GM12892 (cell line): Measurements from ENCODE around the gene ECHDC3.

Experiments used
- POLR2A ChIP-seq: IDR thresholded peaks from 2 replicates; pipeline ENCODE4 v1.6.1; 2011; ENCODE audit warnings: low read depth, low read length, control low read depth
- POLR2AphosphoS5 ChIP-seq: IDR thresholded peaks from 2 replicates; pipeline ENCODE4 v1.6.1; 2011; ENCODE audit warnings: low read depth, low read length, control low read depth
- TAF1 ChIP-seq: IDR thresholded peaks from 2 replicates; pipeline ENCODE4 v1.6.1; 2011; ENCODE audit warnings: low read depth, mild to moderate bottlenecking, control low read depth, low read length, borderline replicate concordance

- TF ChIP-seq POLR2A (no peak), TAF1 (no peak), POLR2AphosphoS5 (no peak)
These were observed 28.2 kb upstream of the ECHDC3 start for GRCh38 chr10:11713963-11714362.
